ENCODE measurements around the gene SSBP2.

DNA sequence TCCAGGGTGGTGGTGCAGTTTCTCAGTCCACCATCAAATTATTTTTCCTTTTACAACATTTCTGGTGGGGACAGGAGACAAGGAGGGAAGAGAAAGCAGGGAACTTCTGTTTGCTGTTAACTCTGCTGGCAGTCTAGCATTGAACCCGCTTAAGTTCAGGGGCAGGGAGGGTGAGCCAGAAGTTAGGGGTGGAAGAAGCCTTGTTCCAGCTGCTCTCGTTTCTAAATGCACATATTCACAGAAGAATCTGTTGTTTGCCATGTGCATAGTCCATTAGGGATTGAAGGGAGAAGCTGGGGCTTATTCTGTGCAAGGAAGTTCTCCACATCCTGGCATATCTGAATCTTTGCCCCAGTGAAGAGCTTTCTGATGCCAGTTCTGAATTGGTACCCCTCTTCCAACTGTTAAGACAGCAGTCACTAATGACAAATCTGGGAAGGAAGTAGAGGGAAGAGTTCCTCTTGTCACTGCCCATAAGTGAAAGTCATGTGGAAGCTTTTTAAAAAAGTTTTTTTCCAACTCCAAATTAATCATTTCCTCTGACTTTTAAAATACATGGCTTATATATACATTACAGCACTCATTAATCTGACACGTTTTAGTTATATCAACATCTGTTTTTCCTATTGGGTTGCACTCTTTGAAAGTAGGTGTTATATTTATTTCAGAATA lies 324.4 kb downstream of the SSBP2 start:
- TF ChIP-seq, protein P1, sequence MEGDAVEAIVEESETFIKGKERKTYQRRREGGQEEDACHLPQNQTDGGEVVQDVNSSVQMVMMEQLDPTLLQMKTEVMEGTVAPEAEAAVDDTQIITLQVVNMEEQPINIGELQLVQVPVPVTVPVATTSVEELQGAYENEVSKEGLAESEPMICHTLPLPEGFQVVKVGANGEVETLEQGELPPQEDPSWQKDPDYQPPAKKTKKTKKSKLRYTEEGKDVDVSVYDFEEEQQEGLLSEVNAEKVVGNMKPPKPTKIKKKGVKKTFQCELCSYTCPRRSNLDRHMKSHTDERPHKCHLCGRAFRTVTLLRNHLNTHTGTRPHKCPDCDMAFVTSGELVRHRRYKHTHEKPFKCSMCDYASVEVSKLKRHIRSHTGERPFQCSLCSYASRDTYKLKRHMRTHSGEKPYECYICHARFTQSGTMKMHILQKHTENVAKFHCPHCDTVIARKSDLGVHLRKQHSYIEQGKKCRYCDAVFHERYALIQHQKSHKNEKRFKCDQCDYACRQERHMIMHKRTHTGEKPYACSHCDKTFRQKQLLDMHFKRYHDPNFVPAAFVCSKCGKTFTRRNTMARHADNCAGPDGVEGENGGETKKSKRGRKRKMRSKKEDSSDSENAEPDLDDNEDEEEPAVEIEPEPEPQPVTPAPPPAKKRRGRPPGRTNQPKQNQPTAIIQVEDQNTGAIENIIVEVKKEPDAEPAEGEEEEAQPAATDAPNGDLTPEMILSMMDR (IDR thresholded peaks at IDR 0.05 in 2 of 3, conservative IDR thresholded peaks at IDR 0.05 in 1 of 3; ENCODE audit: borderline replicate concordance in 1 of 3, insufficient read depth in 1 of 3, low read depth in 2 of 3, low read length in 2 of 3), result no peak
- TF ChIP-seq POLR2A (IDR thresholded peaks at IDR 0.05; ENCODE audit: borderline replicate concordance, extremely low read depth, insufficient read depth, insufficient read length) (no peak), EGR1 (IDR thresholded peaks at IDR 0.05; ENCODE audit: low read depth) (no peak), POLR2AphosphoS5 (IDR thresholded peaks at IDR 0.05; ENCODE audit: low read depth, low read length) (no peak)

All from HCT116 (cell line).